Activated naive CD4-positive, alpha-beta T cell treated with anti-CD3 and anti-CD28 coated beads, Interleukin-2, amount 50 U/mL, for 72 hours (primary cell): ENCODE measurements around the gene PACRG. TPM values are rescaled to one million over a fixed set of nuclear protein-coding genes. Genes with fewer than 3 reads are reported as not detected.

Experiments used
- ATAC-seq, 2 donors: fragments of 150-1000 bp; cut with Tn5 transposase; 2 replicates each; pipeline ENCODE4 v1.10.0; 2021; ENCODE audit warnings: mild to moderate bottlenecking in 2 of 2, moderate library complexity in 2 of 2
- DNase-seq, 2 donors: peaks; one replicate each; pipeline ENCODE4 v3.0.0; 2021 to 2022; ENCODE audit warnings: low spot score in 2 of 2
- H3K27ac Mint-ChIP-seq, 2 donors: one replicate each; pipeline ENCODE4 v1.8.0; 2022; ENCODE audit warnings: mild to moderate bottlenecking in 2 of 2, mixed read lengths in 2 of 2
- H3K36me3 Mint-ChIP-seq, 2 donors: one replicate each; pipeline ENCODE4 v1.8.0; 2022; ENCODE audit warnings: mixed read lengths in 2 of 2
- H3K9me3 Mint-ChIP-seq, 2 donors: one replicate each; pipeline ENCODE4 v1.8.0; 2022; ENCODE audit warnings: mixed read lengths in 2 of 2
- total RNA-seq, 2 donors: library from RNA; stranded (reverse); gene quantifications; one replicate each; pipeline ENCODE4 v1.2.3, GENCODE V29; 2022

Gene PACRG
- total RNA-seq, 2 donors from 2014 or later = 0.43 TPM; not detected in 1

DNA sequence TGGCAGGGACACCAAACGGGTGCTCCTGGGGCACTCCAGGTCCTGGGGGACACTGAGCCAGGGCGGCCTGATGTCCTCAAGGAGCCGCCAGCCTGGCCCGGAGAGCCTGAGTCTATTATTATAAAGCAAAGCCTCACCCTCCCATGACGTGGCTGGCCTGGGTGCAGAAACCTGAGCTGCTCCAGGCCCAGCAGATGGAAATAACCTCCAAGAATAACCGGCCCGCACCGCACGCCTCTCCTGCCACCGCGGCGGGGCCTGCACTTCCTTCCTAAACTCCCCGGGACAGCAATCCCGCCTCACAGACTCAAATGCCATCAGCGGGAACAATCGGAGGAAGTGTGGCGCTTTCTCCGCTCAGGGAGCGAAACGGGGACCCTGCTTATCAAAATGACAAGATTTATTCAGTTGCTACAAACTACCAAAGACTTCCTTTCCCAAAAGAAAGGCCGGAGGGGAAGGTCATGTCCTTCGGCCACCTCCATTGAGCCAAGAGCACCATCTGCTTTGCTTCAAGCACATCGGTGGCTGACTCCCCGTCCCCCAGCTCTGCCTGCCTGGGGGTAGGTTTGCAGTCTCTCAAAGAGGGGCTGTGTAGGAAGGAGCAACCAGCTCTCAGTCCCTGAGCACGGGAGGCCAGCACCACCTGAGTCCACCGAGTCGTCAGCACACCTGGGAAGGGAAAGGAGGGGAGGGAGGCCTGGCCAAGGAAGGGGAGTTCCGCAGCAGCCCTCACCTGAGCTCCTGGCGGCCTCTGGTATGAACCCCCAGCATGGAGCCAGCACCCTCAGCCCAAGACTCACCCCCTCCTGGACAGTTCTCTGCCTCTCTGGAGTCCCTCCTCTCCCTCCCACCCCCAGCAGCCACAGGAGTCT lies 608.1 kb downstream of the PACRG start:
- no peaks in the 10 kb centered on the region for H3K36me3 Mint-ChIP-seq
- ATAC-seq (no peak), DNase-seq (no peak)
- H3K9me3 Mint-ChIP-seq = no peaks in the 10 kb centered on the region
- H3K27ac Mint-ChIP-seq = peak overlapping the region in 1 of 2 donors; percentile 29

DNA sequence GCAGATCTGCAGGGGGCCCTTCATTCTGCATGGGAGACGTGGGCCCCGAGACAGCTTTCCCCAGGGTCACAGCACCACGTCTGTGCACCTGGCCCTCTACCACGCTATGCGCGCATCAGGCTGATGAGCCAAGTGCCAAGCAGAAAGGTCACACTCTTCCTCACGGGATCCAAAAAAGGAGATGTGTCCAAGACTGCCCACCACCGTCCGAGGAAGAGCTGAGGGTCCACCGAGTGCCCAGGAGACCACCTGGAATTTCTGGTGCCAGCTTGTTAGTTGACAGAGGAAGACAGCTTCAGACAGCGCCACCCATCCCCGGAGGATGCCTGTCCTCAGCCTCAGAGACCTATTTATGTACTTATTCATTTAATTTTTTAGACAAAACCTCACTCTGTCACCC lies 609.2 kb downstream of the PACRG start:
- no peaks in the 10 kb centered on the region for H3K36me3 Mint-ChIP-seq
- peak overlapping the region in 1 of 2 donors; percentile 14 for H3K27ac Mint-ChIP-seq
- no peaks in the 10 kb centered on the region for H3K9me3 Mint-ChIP-seq
- no peak for DNase-seq
- no peak for ATAC-seq

- DNase-seq (no peak), ATAC-seq (no peak)
- H3K36me3 Mint-ChIP-seq = no peaks in the 10 kb centered on the region
- no peak overlapping the region for H3K27ac Mint-ChIP-seq
- no peaks in the 10 kb centered on the region for H3K9me3 Mint-ChIP-seq
Observed at GRCh38 chr6:163337958-163338357, 610.2 kb downstream of the PACRG start.

GRCh38 chr6:163338671-163339405 lies 611.1 kb downstream of the PACRG start:
- no peak overlapping the region for H3K27ac Mint-ChIP-seq
- ATAC-seq (no peak), DNase-seq (no peak)
- no peaks in the 10 kb centered on the region for H3K36me3 Mint-ChIP-seq
- no peaks in the 10 kb centered on the region for H3K9me3 Mint-ChIP-seq

DNA sequence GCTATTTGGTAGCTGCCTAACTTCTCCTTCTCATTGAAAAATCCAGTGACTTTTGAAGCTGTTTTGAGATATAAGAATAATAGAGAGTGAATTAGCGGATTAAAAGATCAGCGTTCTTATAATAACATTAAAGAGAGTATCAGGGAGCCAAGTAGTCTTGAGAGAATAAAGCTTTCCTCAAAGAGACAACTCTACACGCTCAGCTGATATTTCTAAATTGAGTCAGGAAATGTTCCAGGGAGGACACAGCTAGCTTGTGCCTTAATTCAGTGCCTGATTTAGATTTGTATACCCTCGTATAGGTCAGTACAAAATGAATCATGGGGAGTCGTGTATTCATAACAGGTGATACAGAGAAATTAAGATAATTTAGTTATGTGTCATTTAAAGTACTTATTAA lies 611.7 kb downstream of the PACRG start:
- no peak for ATAC-seq
- no peaks in the 10 kb centered on the region for H3K36me3 Mint-ChIP-seq
- DNase-seq = no peak
- H3K9me3 Mint-ChIP-seq = no peaks in the 10 kb centered on the region
- H3K27ac Mint-ChIP-seq = no peak overlapping the region

DNA sequence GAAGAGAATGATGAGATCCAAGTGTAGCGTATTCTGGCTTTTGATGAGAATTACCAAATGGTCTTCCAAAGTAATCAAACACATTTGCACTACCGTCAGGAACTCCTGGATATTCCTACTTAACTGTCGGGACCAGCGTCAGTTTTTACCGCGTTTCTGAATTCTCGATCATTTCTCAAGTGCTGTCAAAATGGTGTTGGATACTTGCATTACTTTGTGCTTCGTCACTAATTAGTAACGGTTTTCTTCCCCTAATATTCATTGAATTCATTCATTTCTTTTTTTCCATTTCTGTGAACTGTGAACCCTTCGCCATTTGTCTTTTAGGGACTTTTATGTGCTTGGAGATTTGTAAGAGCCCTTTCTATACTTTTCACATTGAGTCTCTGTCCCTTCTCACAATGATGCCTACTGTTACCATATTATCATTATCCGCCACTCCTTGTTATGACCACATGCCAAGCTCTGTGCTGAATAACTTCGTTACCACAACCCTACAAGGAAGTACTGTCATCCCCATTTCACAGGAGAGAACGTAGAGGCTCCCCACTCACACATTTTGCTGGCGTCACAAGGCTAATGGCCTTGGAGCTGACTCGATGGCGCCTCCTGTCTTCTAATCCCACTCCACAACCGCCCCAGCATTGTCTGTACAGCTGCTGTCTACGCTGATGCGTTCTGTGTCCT lies 612.6 kb downstream of the PACRG start:
- DNase-seq (no peak), ATAC-seq (no peak)
- Mint-ChIP-seq H3K9me3 (no peaks in the 10 kb centered on the region), H3K27ac (no peak overlapping the region), H3K36me3 (no peaks in the 10 kb centered on the region)

GRCh38 chr6:163341224-163342061 lies 613.7 kb downstream of the PACRG start:
- Mint-ChIP-seq H3K27ac (no peak overlapping the region), H3K9me3 (no peaks in the 10 kb centered on the region), H3K36me3 (no peaks in the 10 kb centered on the region)
- DNase-seq (no peak), ATAC-seq (no peak)

GRCh38 chr6:163342571-163343539 lies 615.1 kb downstream of the PACRG start:
- no peaks in the 10 kb centered on the region for H3K36me3 Mint-ChIP-seq
- no peaks in the 10 kb centered on the region for H3K9me3 Mint-ChIP-seq
- ATAC-seq = no peak
- DNase-seq = no peak
- no peak overlapping the region for H3K27ac Mint-ChIP-seq

DNA sequence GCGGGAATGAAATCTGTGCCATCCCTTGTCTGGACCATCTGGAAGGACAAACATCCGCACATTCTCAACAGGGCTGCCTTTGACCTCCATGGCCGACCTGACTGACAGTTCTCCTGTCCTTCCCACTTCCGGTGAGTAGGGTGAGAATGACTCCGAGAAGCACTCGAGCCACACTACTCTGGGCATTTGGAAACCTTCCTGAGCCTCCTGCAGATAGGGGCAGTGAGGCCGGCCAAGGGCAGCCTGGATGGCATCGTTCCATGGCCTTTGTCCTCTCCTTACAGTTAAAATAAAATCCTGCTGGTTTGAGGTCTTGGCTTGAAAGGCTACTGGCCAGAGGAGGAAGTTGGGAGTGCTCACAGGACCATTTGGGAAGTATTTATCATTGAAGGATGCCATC lies 615.8 kb downstream of the PACRG start:
- no peak for DNase-seq
- ATAC-seq = no peak
- H3K36me3 Mint-ChIP-seq = no peaks in the 10 kb centered on the region
- no peak overlapping the region for H3K27ac Mint-ChIP-seq
- no peaks in the 10 kb centered on the region for H3K9me3 Mint-ChIP-seq

- ATAC-seq = no peak
- no peak overlapping the region for H3K27ac Mint-ChIP-seq
- DNase-seq = no peak
- H3K36me3 Mint-ChIP-seq = no peaks in the 10 kb centered on the region
- H3K9me3 Mint-ChIP-seq = no peaks in the 10 kb centered on the region
Observed at GRCh38 chr6:163344411-163344810, 616.6 kb downstream of the PACRG start.

DNA sequence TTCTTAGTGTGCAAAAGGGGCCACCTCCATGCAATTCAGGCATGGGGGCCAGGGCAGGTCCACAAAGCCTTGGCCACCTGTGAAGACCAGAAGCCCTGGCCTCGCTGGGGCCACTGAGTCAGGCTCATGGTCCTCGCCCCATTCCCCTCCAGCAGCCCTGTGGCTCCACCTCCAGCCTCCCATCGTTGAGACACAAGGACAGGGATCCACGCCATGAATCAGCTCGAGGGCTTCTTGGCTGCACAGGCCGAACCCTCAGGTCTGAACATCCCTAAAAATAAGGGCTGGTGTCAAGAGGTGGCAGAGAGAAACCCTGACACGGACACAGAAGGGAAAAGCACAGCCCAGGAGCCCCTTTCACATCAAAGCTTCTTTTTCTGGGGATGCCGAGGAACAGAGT lies 618.2 kb downstream of the PACRG start:
- no peak for ATAC-seq
- no peaks in the 10 kb centered on the region for H3K36me3 Mint-ChIP-seq
- no peaks in the 10 kb centered on the region for H3K9me3 Mint-ChIP-seq
- H3K27ac Mint-ChIP-seq = no peak overlapping the region
- DNase-seq = no peak

GRCh38 chr6:163346497-163346961 lies 618.8 kb downstream of the PACRG start:
- H3K9me3 Mint-ChIP-seq = no peaks in the 10 kb centered on the region
- no peak for ATAC-seq

GRCh38 chr6:163347021-163347446 lies 619.3 kb downstream of the PACRG start:
- Mint-ChIP-seq H3K36me3 (no peaks in the 10 kb centered on the region), H3K27ac (no peak overlapping the region), H3K9me3 (no peaks in the 10 kb centered on the region)

More at GRCh38 chr6:163346497-163346961, 618.8 kb downstream of the PACRG start:
- DNase-seq = no peak
- no peaks in the 10 kb centered on the region for H3K36me3 Mint-ChIP-seq
- no peak overlapping the region for H3K27ac Mint-ChIP-seq

GRCh38 chr6:163348789-163349680 lies 621.3 kb downstream of the PACRG start:
- ATAC-seq = no peak
- no peak for DNase-seq
- Mint-ChIP-seq H3K36me3 (no peaks in the 10 kb centered on the region), H3K9me3 (no peaks in the 10 kb centered on the region), H3K27ac (no peak overlapping the region)

More at GRCh38 chr6:163347021-163347446, 619.3 kb downstream of the PACRG start:
- DNase-seq (no peak), ATAC-seq (no peak)
